GM23248 (cell line): ENCODE results near the gene KCND3.

ENCODE experiments used
- EZH2 ChIP-seq: fragments of 200-600 bp; sonication (generic); IDR thresholded peaks from 2 replicates; pipeline ENCODE4 v1.6.1; 2018; ENCODE audit warnings: antibody characterized with exemption, mild to moderate bottlenecking; ENCODE audit not compliant: insufficient read depth, poor library complexity, severe bottlenecking
- EZH2phosphoT487 ChIP-seq: fragments of 200-600 bp; sonication (generic); IDR thresholded peaks from 2 replicates; pipeline ENCODE4 v1.6.1; 2018; ENCODE audit warnings: antibody characterized with exemption, moderate library complexity, mild to moderate bottlenecking, low read depth; ENCODE audit not compliant: insufficient read depth

DNA sequence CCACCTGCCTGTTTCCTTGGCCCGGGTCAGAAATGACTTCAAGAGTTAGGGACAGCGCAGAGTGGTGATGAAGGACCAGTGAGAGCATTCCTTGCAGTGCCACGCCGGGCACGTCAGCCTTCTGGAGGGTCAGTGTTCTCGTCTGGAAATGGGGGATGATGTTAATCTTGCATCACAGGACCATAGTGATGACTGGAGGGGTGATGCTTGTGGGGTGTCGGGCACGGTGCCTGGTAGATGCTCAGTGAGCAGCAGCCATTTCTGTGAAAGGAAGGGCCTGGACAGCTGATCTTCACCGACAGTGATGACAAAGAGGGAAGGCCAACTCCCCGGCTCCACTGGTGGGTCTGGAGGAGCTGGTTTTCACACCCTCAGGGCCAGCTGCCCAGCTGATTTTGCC is 177.6 kb downstream of the KCND3 start:
- no peak for TF ChIP-seq EZH2
- no peak for TF ChIP-seq EZH2phosphoT487
